Measurements from ENCODE around the gene ABCB8. TPM values are rescaled to one million over a fixed set of nuclear protein-coding genes. Genes with fewer than 3 reads are reported as not detected.

Gene ABCB8
- total and polyA plus RNA-seq, 2 donors (not counting 1 experiment from before 2014, with no cell fraction given) = 41.4 to 69.7 TPM

DNA sequence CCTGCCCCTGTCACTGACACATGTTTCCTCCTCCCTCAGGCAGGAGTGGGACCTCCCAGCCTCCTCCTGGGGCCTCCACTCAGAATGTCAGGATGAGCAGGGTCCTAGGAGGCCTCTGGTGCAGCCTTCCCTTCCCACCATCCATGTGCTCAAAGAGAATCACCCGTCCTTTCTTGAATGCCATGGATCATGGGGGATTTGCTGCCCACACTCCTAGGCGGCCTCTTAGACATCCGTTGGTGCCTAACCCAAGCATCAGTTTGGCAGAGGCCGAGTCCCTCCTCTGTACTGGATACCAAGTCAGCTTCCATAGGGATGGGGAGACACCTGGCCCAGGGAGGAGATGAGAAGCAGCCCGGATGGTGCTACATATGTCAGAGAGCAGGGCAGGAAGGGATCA lies 30.4 kb upstream of the ABCB8 start:
- ChIA-PET CTCF (interaction anchor here (0.9 kb wide), 1 partner anchor 13 kb away, joined by 3 read pairs; no protein-coding TSS in a partner anchor), POLR2A (no interaction called here)
- 90% methylated on average over 4 of the region's 5 CpGs for WGBS (ENCODE audit: insufficient coverage)
- H3K27ac ChIP-seq (ENCODE audit: low read length in 2 of 2) = no peak overlapping the region
- no peak overlapping the region for H3K27ac Mint-ChIP-seq
- no peak for ATAC-seq (ENCODE audit: low read depth)
- peaks cover 0 to 16% (median 0%) of the 10 kb centered on the region in 3 donors for H3K9me3 ChIP-seq (ENCODE audit: control extremely low read depth in 1 of 3, control insufficient read depth in 2 of 3, insufficient read depth in 1 of 3, low read length in 2 of 3)
- DNase-seq = no peak
- no peaks in the 10 kb centered on the region for H4K20me1 ChIP-seq (ENCODE audit: control insufficient read depth, insufficient read depth, low read length, poor library complexity, severe bottlenecking)
- intact Hi-C loops (cut with micrococcal nuclease) = no loop called here
- H3K4me1 ChIP-seq (ENCODE audit: control insufficient read depth in 2 of 2, insufficient read depth in 2 of 2, low read length in 2 of 2) = peaks cover 0 to 14% of the 10 kb centered on the region in 2 donors
- no peaks in the 10 kb centered on the region for H3K36me3 ChIP-seq (replicated peaks in 1 of 2; ENCODE audit: control extremely low read depth in 1 of 2, control insufficient read depth in 1 of 2, extremely low read depth in 1 of 2, insufficient read depth in 2 of 2, low read length in 1 of 2)
- peaks cover 10% of the 10 kb centered on the region for H3K27me3 Mint-ChIP-seq
- no peak overlapping the region for H3K4me2 ChIP-seq (replicated peaks; ENCODE audit: low read depth, low read length, poor library complexity, severe bottlenecking)
- TF ChIP-seq, protein P1, sequence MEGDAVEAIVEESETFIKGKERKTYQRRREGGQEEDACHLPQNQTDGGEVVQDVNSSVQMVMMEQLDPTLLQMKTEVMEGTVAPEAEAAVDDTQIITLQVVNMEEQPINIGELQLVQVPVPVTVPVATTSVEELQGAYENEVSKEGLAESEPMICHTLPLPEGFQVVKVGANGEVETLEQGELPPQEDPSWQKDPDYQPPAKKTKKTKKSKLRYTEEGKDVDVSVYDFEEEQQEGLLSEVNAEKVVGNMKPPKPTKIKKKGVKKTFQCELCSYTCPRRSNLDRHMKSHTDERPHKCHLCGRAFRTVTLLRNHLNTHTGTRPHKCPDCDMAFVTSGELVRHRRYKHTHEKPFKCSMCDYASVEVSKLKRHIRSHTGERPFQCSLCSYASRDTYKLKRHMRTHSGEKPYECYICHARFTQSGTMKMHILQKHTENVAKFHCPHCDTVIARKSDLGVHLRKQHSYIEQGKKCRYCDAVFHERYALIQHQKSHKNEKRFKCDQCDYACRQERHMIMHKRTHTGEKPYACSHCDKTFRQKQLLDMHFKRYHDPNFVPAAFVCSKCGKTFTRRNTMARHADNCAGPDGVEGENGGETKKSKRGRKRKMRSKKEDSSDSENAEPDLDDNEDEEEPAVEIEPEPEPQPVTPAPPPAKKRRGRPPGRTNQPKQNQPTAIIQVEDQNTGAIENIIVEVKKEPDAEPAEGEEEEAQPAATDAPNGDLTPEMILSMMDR (IDR thresholded peaks at IDR 0.05) = no peak
- TF ChIP-seq EZH2 (IDR thresholded peaks at IDR 0.05; ENCODE audit: borderline replicate concordance, insufficient read depth, low read depth, low read length, poor library complexity, severe bottlenecking) = no peak
- H3K9ac ChIP-seq (ENCODE audit: low read length) = no peak overlapping the region
- no peaks in the 10 kb centered on the region for H3K9me3 Mint-ChIP-seq (ENCODE audit: insufficient read depth)
- no peak overlapping the region for H2AFZ ChIP-seq (ENCODE audit: insufficient read depth, low read depth, low read length, poor library complexity, severe bottlenecking)
- no peak overlapping the region for H3K4me3 ChIP-seq (ENCODE audit: control extremely low read depth in 1 of 5, extremely low read depth in 1 of 5, insufficient read depth in 1 of 5, low read depth in 2 of 5, low read length in 4 of 5)
- no peak overlapping the region for H3K4me3 Mint-ChIP-seq
- H3K4me1 Mint-ChIP-seq = peaks cover 4% of the 10 kb centered on the region
- H3K27me3 ChIP-seq (replicated peaks in 1 of 4; ENCODE audit: control extremely low read depth in 1 of 4, control insufficient read depth in 3 of 4, insufficient read depth in 4 of 4, low read length in 3 of 4) = peaks cover 0 to 35% (median 4%) of the 10 kb centered on the region in 4 experiments
- H3K79me2 ChIP-seq (ENCODE audit: control insufficient read depth, insufficient read depth, low read length) = no peaks in the 10 kb centered on the region

DNA sequence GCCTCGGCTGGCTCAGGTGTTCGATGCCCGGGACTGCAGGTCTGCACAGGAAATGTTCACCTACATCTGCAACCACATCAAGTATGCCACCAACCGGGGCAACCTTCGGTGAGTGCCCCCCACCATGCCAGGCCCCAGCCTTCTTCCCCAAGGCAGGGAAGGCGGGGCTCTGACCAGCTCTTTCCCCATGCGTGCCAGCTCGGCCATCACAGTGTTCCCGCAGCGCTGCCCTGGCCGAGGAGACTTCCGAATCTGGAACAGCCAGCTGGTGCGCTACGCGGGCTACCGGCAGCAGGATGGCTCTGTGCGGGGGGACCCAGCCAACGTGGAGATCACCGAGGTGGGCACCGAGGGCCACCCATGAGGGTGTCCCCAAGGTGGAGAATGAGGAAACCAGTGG lies 29.9 kb upstream of the ABCB8 start:
- Histone ChIP-seq H3K36me3 (replicated peaks in 1 of 2; ENCODE audit: control extremely low read depth in 1 of 2, control insufficient read depth in 1 of 2, extremely low read depth in 1 of 2, insufficient read depth in 2 of 2, low read length in 1 of 2) (no peaks in the 10 kb centered on the region), H3K9me3 (ENCODE audit: control extremely low read depth in 1 of 3, control insufficient read depth in 2 of 3, insufficient read depth in 1 of 3, low read length in 2 of 3) (peaks cover 0 to 16% (median 0%) of the 10 kb centered on the region in 3 donors), H3K9ac (ENCODE audit: low read length) (no peak overlapping the region), H3K4me3 (ENCODE audit: control extremely low read depth in 1 of 5, extremely low read depth in 1 of 5, insufficient read depth in 1 of 5, low read depth in 2 of 5, low read length in 4 of 5) (no peak overlapping the region), H3K27ac (ENCODE audit: low read length in 2 of 2) (no peak overlapping the region), H3K79me2 (ENCODE audit: control insufficient read depth, insufficient read depth, low read length) (no peaks in the 10 kb centered on the region), H3K4me2 (replicated peaks; ENCODE audit: low read depth, low read length, poor library complexity, severe bottlenecking) (no peak overlapping the region), H3K4me1 (ENCODE audit: control insufficient read depth in 2 of 2, insufficient read depth in 2 of 2, low read length in 2 of 2) (peaks cover 0 to 14% of the 10 kb centered on the region in 2 donors), H2AFZ (ENCODE audit: insufficient read depth, low read depth, low read length, poor library complexity, severe bottlenecking) (no peak overlapping the region), H4K20me1 (ENCODE audit: control insufficient read depth, insufficient read depth, low read length, poor library complexity, severe bottlenecking) (no peaks in the 10 kb centered on the region), H3K27me3 (replicated peaks in 1 of 4; ENCODE audit: control extremely low read depth in 1 of 4, control insufficient read depth in 3 of 4, insufficient read depth in 4 of 4, low read length in 3 of 4) (peaks cover 0 to 35% (median 4%) of the 10 kb centered on the region in 4 experiments)
- intact Hi-C loops (cut with micrococcal nuclease) = no loop called here
- TF ChIP-seq, protein P1 (IDR thresholded peaks at IDR 0.05) = no peak
- no peak for TF ChIP-seq EZH2 (IDR thresholded peaks at IDR 0.05; ENCODE audit: borderline replicate concordance, insufficient read depth, low read depth, low read length, poor library complexity, severe bottlenecking)
- no peak overlapping the region for H3K27ac Mint-ChIP-seq
- peaks cover 4% of the 10 kb centered on the region for H3K4me1 Mint-ChIP-seq
- DNase-seq (no peak), ATAC-seq (ENCODE audit: low read depth) (no peak)
- 91% methylated on average over 20 of the region's 20 CpGs for WGBS (ENCODE audit: insufficient coverage)
- peaks cover 8% of the 10 kb centered on the region for H3K27me3 Mint-ChIP-seq
- H3K9me3 Mint-ChIP-seq (ENCODE audit: insufficient read depth) = no peaks in the 10 kb centered on the region
- no peak overlapping the region for H3K4me3 Mint-ChIP-seq
- CTCF ChIA-PET = interaction anchor here (0.9 kb wide), 1 partner anchor 13 kb away, joined by 3 read pairs; no protein-coding TSS in a partner anchor
- POLR2A ChIA-PET = no interaction called here
